AG10803 (cell line): ENCODE measurements around the gene MAPT.

Experiments
- DNase-seq: peaks from one replicate; pipeline ENCODE4 v3.0.0; 2010; ENCODE audit warnings: low read depth
- H3K4me3 ChIP-seq: 2 replicates; pipeline ENCODE4 v1.5.1; 2011; ENCODE audit warnings: mild to moderate bottlenecking, low read length, control low read depth
- TF ChIP-seq, protein P1 (sequence below): conservative IDR thresholded peaks from 2 replicates; pipeline ENCODE4 v1.5.1; 2011; ENCODE audit warnings: mild to moderate bottlenecking, low read length, control low read depth, inconsistent platforms

MAPT gene

DNA sequence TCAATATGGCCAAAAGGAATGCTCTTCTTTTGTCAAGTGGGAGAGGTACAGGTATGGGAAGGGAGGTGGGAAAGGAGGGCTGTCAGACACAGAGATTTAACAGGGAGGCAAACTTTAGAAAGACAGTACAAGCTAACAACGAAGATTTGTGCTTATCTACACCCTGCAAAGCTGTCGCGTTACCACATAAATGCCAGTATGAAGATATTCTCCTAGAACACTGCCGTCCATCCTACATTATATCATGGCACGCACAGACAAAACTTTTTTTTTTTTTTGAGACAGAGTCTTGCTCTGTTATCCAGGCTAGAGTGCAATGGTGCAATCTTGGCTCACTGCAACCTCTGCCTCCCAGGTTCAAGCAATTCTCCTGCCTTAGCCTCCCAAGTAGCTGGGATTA is 155.3 kb downstream of the MAPT start:
- no peak for DNase-seq
- TF ChIP-seq, protein P1, sequence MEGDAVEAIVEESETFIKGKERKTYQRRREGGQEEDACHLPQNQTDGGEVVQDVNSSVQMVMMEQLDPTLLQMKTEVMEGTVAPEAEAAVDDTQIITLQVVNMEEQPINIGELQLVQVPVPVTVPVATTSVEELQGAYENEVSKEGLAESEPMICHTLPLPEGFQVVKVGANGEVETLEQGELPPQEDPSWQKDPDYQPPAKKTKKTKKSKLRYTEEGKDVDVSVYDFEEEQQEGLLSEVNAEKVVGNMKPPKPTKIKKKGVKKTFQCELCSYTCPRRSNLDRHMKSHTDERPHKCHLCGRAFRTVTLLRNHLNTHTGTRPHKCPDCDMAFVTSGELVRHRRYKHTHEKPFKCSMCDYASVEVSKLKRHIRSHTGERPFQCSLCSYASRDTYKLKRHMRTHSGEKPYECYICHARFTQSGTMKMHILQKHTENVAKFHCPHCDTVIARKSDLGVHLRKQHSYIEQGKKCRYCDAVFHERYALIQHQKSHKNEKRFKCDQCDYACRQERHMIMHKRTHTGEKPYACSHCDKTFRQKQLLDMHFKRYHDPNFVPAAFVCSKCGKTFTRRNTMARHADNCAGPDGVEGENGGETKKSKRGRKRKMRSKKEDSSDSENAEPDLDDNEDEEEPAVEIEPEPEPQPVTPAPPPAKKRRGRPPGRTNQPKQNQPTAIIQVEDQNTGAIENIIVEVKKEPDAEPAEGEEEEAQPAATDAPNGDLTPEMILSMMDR, result no peak
- H3K4me3 ChIP-seq, result no peak overlapping the region

GRCh38 chr17:46053911-46054534 is 159.7 kb downstream of the MAPT start:
- no peak overlapping the region for H3K4me3 ChIP-seq
- peak; percentile 46 for DNase-seq
- TF ChIP-seq, protein P1, result no peak

DNA sequence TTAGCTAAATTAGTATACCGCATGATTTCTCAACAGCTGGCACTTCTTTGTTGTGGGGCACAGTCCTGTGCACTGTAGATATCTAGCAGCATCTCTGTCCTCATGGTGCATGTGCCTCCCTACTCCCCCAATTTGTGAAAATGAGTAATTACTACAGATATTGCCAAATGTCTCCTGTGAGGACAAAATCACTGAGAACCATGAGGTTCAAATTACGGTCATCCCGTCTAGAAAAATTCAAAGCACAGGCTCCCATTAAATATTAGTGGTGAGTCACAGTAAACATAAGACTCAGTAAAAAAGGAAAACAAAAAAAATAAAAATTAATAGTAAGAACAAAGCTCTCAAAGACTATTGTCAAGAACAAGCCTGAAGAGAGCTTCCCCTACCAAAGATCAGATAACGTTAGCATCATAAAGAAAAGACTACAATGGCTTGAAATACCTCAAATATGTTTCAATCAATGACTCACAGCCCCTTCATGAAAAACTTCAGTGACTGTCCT is 162.5 kb downstream of the MAPT start:
- H3K4me3 ChIP-seq, result no peak overlapping the region
- peak; percentile 75 for DNase-seq
- TF ChIP-seq, protein P1, result no peak

GRCh38 chr17:46057366-46057765 is 163.0 kb downstream of the MAPT start:
- no peak for DNase-seq
- no peak overlapping the region for H3K4me3 ChIP-seq
- TF ChIP-seq, protein P1, result no peak

DNA sequence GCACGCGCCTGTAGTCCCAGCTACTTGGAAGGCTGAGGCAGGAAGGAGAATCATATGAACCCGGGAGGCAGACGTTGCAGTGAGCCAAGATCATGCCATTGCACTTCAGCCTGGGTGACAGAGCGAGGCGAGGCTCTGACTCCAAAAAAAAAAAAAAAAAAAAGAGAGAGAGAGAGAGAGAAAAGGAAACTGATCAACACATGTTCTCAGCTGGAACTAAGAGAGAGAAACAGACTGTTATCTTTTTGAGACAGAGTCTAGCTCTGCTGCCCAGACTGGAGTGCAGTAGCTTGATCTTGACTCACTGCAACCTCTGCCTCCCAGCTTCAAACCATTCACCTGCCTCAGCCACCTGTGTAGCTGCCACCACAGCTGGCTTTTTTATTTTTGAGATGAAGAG is 165.1 kb downstream of the MAPT start:
- TF ChIP-seq, protein P1, result no peak
- no peak overlapping the region for H3K4me3 ChIP-seq
- DNase-seq, result no peak

- DNase-seq, result no peak
- H3K4me3 ChIP-seq, result no peak overlapping the region
- TF ChIP-seq, protein P1, result no peak
Observed at GRCh38 chr17:46060461-46060860, 166.1 kb downstream of the MAPT start.

DNA sequence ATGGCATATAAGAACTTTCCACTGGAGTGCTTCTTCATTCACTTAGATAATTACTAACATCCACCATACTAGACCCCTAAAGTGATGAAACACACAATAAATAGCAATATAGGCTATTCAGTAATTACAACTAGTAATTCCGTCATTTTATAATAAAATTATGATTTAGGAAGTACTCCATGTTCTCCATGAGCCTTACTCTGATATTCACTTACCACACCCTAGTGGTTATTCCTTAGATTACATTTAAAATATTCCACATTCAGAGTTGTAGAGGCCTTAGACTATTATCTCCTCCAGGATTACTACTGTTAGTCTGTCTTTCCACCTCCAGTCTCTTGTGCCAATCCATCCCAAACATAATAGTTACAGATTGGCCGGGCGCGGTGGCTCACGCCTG is 167.1 kb downstream of the MAPT start:
- no peak overlapping the region for H3K4me3 ChIP-seq
- DNase-seq, result no peak
- TF ChIP-seq, protein P1, result peak; percentile 36
